Measurements from ENCODE around the gene RBBP8NL. TPM values are rescaled to one million over a fixed set of nuclear protein-coding genes. Genes with fewer than 3 reads are reported as not detected.

RBBP8NL gene
- total RNA-seq, 1 experiment from 2014 or later: not detected

GRCh38 chr20:62454904-62455636 is 27.7 kb upstream of the RBBP8NL start:
- H3K4me3 ChIP-seq: no peak overlapping the region
- no peaks in the 10 kb centered on the region for H3K9me3 ChIP-seq (replicated peaks)
- peak in 1 of 2 experiments; percentile 58 for DNase-seq
- no peak overlapping the region for H3K27ac ChIP-seq
- H3K36me3 ChIP-seq: no peaks in the 10 kb centered on the region
- peaks cover 87% of the 10 kb centered on the region for H3K27me3 ChIP-seq
- peaks cover 4% of the 10 kb centered on the region; the same call in 1 of the 2 replicates for H3K4me1 ChIP-seq

GRCh38 chr20:62453186-62453808 is 26.0 kb upstream of the RBBP8NL start:
- no peaks in the 10 kb centered on the region for H3K9me3 ChIP-seq (replicated peaks)
- H3K4me3 ChIP-seq: no peak overlapping the region
- no peak overlapping the region for H3K27ac ChIP-seq
- no peaks in the 10 kb centered on the region for H3K36me3 ChIP-seq
- DNase-seq: no peak
- peaks cover 4% of the 10 kb centered on the region; the same call in 1 of the 2 replicates for H3K4me1 ChIP-seq
- peaks cover 90% of the 10 kb centered on the region for H3K27me3 ChIP-seq

- Histone ChIP-seq H3K4me1 (peaks cover 4% of the 10 kb centered on the region; the same call in 1 of the 2 replicates), H3K9me3 (replicated peaks) (no peaks in the 10 kb centered on the region), H3K27me3 (peaks cover 87% of the 10 kb centered on the region), H3K27ac (no peak overlapping the region), H3K4me3 (no peak overlapping the region), H3K36me3 (no peaks in the 10 kb centered on the region)
- no peak for DNase-seq
Observed at GRCh38 chr20:62452475-62453095, 25.2 kb upstream of the RBBP8NL start.

- H3K4me1 ChIP-seq: peaks cover 4% of the 10 kb centered on the region; the same call in 1 of the 2 replicates
- H3K27me3 ChIP-seq: peaks cover 87% of the 10 kb centered on the region
- DNase-seq: no peak
- no peak overlapping the region for H3K4me3 ChIP-seq
- H3K9me3 ChIP-seq (replicated peaks): no peaks in the 10 kb centered on the region
- H3K36me3 ChIP-seq: no peaks in the 10 kb centered on the region
- H3K27ac ChIP-seq: no peak overlapping the region
Observed at GRCh38 chr20:62451970-62452369, 24.6 kb upstream of the RBBP8NL start.

- H3K27ac ChIP-seq: no peak overlapping the region
- no peaks in the 10 kb centered on the region for H3K36me3 ChIP-seq
- H3K4me3 ChIP-seq: no peak overlapping the region
- H3K4me1 ChIP-seq: peaks cover 4% of the 10 kb centered on the region; the same call in 1 of the 2 replicates
- no peaks in the 10 kb centered on the region for H3K9me3 ChIP-seq (replicated peaks)
- no peak for DNase-seq
- peaks cover 87% of the 10 kb centered on the region for H3K27me3 ChIP-seq
Observed at GRCh38 chr20:62451156-62451767, 23.9 kb upstream of the RBBP8NL start.

GRCh38 chr20:62449951-62450691 is 22.8 kb upstream of the RBBP8NL start:
- DNase-seq: no peak
- Histone ChIP-seq H3K4me3 (no peak overlapping the region), H3K4me1 (peaks cover 3% of the 10 kb centered on the region; the same call in 1 of the 2 replicates), H3K27ac (no peak overlapping the region), H3K36me3 (no peaks in the 10 kb centered on the region), H3K27me3 (peaks cover 81% of the 10 kb centered on the region), H3K9me3 (replicated peaks) (no peaks in the 10 kb centered on the region)

GRCh38 chr20:62448788-62449187 is 21.4 kb upstream of the RBBP8NL start:
- H3K9me3 ChIP-seq (replicated peaks): no peaks in the 10 kb centered on the region
- H3K36me3 ChIP-seq: no peaks in the 10 kb centered on the region
- H3K4me1 ChIP-seq: no peaks in the 10 kb centered on the region
- peaks cover 74% of the 10 kb centered on the region for H3K27me3 ChIP-seq
- H3K27ac ChIP-seq: no peak overlapping the region
- DNase-seq: no peak
- no peak overlapping the region for H3K4me3 ChIP-seq

- H3K4me3 ChIP-seq: no peak overlapping the region
- H3K9me3 ChIP-seq (replicated peaks): no peaks in the 10 kb centered on the region
- no peak overlapping the region for H3K27ac ChIP-seq
- no peaks in the 10 kb centered on the region for H3K4me1 ChIP-seq
- no peaks in the 10 kb centered on the region for H3K36me3 ChIP-seq
- DNase-seq: no peak
- peaks cover 71% of the 10 kb centered on the region for H3K27me3 ChIP-seq
Observed at GRCh38 chr20:62448038-62448437, 20.7 kb upstream of the RBBP8NL start.

GRCh38 chr20:62446888-62447869 is 19.8 kb upstream of the RBBP8NL start:
- Histone ChIP-seq H3K36me3 (no peaks in the 10 kb centered on the region), H3K4me3 (no peak overlapping the region), H3K27ac (no peak overlapping the region), H3K4me1 (no peaks in the 10 kb centered on the region), H3K9me3 (replicated peaks) (no peaks in the 10 kb centered on the region), H3K27me3 (peaks cover 70% of the 10 kb centered on the region)
- DNase-seq: no peak

- no peak for DNase-seq
- H3K4me3 ChIP-seq: no peak overlapping the region
Observed at GRCh38 chr20:62446481-62446880, 19.1 kb upstream of the RBBP8NL start.

GRCh38 chr20:62445553-62446340 is 18.4 kb upstream of the RBBP8NL start:
- no peak for DNase-seq
- H3K4me3 ChIP-seq: no peak overlapping the region
- no peaks in the 10 kb centered on the region for H3K4me1 ChIP-seq
- no peak overlapping the region for H3K27ac ChIP-seq
- H3K9me3 ChIP-seq (replicated peaks): no peaks in the 10 kb centered on the region
- peaks cover 76% of the 10 kb centered on the region for H3K27me3 ChIP-seq
- H3K36me3 ChIP-seq: no peaks in the 10 kb centered on the region

More at GRCh38 chr20:62446481-62446880, 19.1 kb upstream of the RBBP8NL start:
- H3K27me3 ChIP-seq: peaks cover 75% of the 10 kb centered on the region
- no peaks in the 10 kb centered on the region for H3K4me1 ChIP-seq
- H3K9me3 ChIP-seq (replicated peaks): no peaks in the 10 kb centered on the region
- no peaks in the 10 kb centered on the region for H3K36me3 ChIP-seq
- H3K27ac ChIP-seq: no peak overlapping the region

GRCh38 chr20:62444286-62444685 is 16.9 kb upstream of the RBBP8NL start:
- Histone ChIP-seq H3K27me3 (peaks cover 78% of the 10 kb centered on the region), H3K4me3 (no peak overlapping the region), H3K27ac (no peak overlapping the region), H3K4me1 (no peaks in the 10 kb centered on the region), H3K9me3 (replicated peaks) (no peaks in the 10 kb centered on the region), H3K36me3 (no peaks in the 10 kb centered on the region)
- DNase-seq: no peak

Measured in SJCRH30 (cell line).